Stimulated activated naive B cell treated with anti-CD40 and anti-IgM and Interleukin-4, amounts not matched to agents 10 μg/mL and 1 μg/mL and 100 μg/mL, for 72 hours (primary cell): ENCODE data around the gene DENND6A.
A peak's percentile ranks its signal among the peaks of the same experiment; 100 is the strongest.

ENCODE experiments used
- ATAC-seq, 2 donors: fragments of 150-1000 bp; cut with Tn5 transposase; replicated peaks; 2 replicates each; pipeline ENCODE4 v1.10.0; 2021; ENCODE audit warnings: moderate library complexity in 1 of 2
- DNase-seq: peaks from one replicate; pipeline ENCODE4 v3.0.0; 2021
- H3K27ac Mint-ChIP-seq: one replicate; pipeline ENCODE4 v1.8.0; 2022; ENCODE audit warnings: mild to moderate bottlenecking, mixed read lengths
- H3K27me3 Mint-ChIP-seq, 2 donors: one replicate each; pipeline ENCODE4 v1.8.0; 2022; ENCODE audit warnings: mixed read lengths in 2 of 2
- H3K36me3 Mint-ChIP-seq, 2 donors: one replicate each; pipeline ENCODE4 v1.8.0; 2022; ENCODE audit warnings: mixed read lengths in 2 of 2, mild to moderate bottlenecking in 1 of 2
- H3K4me1 Mint-ChIP-seq, 2 donors: one replicate each; pipeline ENCODE4 v1.8.0; 2022; ENCODE audit warnings: mixed read lengths in 2 of 2, mild to moderate bottlenecking in 1 of 2
- H3K4me3 Mint-ChIP-seq, 2 donors: one replicate each; pipeline ENCODE4 v1.8.0; 2022; ENCODE audit warnings: mild to moderate bottlenecking in 2 of 2, mixed read lengths in 2 of 2, moderate library complexity in 1 of 2
- H3K9me3 Mint-ChIP-seq, 2 donors: one replicate each; pipeline ENCODE4 v1.8.0; 2022; ENCODE audit warnings: mixed read lengths in 2 of 2, mild to moderate bottlenecking in 1 of 2

Gene DENND6A

DNA sequence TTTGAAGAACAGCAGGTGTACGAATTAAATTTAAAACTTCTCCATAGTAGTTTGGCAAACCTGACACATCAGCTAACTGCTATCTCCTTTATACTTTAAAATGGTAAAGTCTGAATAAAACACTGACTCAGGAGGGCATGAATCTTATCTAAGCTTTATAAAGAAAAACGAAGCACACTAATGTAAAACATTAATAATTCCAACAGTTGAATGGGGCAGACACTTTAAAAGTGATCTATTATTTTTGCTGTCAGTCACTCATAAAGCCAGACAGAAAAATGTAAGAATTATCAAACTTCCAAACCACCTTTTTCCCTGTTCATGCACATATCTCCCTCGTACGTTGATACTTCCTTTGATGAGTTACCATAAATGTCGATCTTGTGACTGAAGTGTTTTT lies 98.3 kb downstream of the DENND6A start:
- H3K36me3 Mint-ChIP-seq: peaks cover 10 to 37% of the 10 kb centered on the region in 2 donors
- no peak for ATAC-seq
- no peak for DNase-seq
- H3K4me3 Mint-ChIP-seq: peak overlapping the region in 1 of 2 donors; percentile 14
- peaks cover 24 to 55% of the 10 kb centered on the region in 2 donors for H3K4me1 Mint-ChIP-seq
- H3K9me3 Mint-ChIP-seq: no peaks in the 10 kb centered on the region
- H3K27ac Mint-ChIP-seq: no peak overlapping the region
- H3K27me3 Mint-ChIP-seq: no peaks in the 10 kb centered on the region

- peaks cover 22 to 50% of the 10 kb centered on the region in 2 donors for H3K4me1 Mint-ChIP-seq
- no peaks in the 10 kb centered on the region for H3K9me3 Mint-ChIP-seq
- DNase-seq (no peak), ATAC-seq (no peak)
- no peaks in the 10 kb centered on the region for H3K27me3 Mint-ChIP-seq
- H3K4me3 Mint-ChIP-seq: no peak overlapping the region
- H3K36me3 Mint-ChIP-seq: peaks cover 10 to 35% of the 10 kb centered on the region in 2 donors
- H3K27ac Mint-ChIP-seq: no peak overlapping the region
Measured at GRCh38 chr3:57594144-57594543, 98.7 kb downstream of the DENND6A start.

DNA sequence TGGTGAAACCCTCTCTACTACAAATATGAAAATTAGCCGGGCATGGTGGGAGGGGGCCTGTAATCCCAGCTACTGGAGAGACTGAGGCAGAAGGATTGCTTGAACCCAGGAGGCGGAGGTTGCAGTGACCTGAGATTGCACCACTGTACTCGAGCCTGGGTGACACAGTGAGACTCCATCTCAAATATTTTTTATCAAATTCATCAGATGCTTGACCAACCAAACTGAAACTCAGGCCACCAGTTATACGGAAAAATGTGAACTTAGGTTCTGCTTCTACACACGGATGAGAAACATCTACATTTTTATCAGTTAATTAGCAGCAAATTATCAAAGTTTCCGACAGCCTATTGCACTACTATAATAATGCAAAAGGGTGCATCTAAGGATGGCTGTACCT lies 100.6 kb downstream of the DENND6A start:
- Mint-ChIP-seq H3K4me1 (peaks cover 17 to 47% of the 10 kb centered on the region in 2 donors), H3K9me3 (no peaks in the 10 kb centered on the region), H3K36me3 (peaks cover 10 to 32% of the 10 kb centered on the region in 2 donors), H3K4me3 (no peak overlapping the region), H3K27ac (no peak overlapping the region), H3K27me3 (no peaks in the 10 kb centered on the region)
- DNase-seq (no peak), ATAC-seq (no peak)

- no peak for ATAC-seq
- no peak for DNase-seq
- Mint-ChIP-seq H3K4me3 (no peak overlapping the region), H3K4me1 (peaks cover 14 to 36% of the 10 kb centered on the region in 2 donors), H3K27me3 (no peaks in the 10 kb centered on the region), H3K36me3 (peaks cover 10 to 30% of the 10 kb centered on the region in 2 donors), H3K9me3 (no peaks in the 10 kb centered on the region), H3K27ac (no peak overlapping the region)
Measured at GRCh38 chr3:57587905-57588304, 105.0 kb downstream of the DENND6A start.

DNA sequence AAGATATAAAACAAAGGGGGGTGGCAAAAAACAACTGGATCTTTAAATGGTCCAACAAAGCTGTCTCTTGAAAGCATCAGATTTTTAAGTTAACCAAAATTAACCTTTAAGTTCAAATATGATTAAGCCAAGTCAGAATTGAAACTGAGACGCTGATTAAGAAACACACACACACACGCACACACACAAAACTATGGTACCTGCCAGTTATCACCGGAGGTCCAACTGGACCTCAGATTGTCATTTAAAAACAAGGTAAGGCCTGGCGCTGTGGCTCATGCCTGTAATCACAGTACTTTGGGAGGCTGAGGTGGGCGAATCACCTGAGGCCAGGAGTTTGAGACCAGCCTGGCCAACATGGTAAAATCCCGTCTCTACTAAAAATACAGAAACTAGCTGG lies 106.1 kb downstream of the DENND6A start:
- H3K4me3 Mint-ChIP-seq: no peak overlapping the region

DNA sequence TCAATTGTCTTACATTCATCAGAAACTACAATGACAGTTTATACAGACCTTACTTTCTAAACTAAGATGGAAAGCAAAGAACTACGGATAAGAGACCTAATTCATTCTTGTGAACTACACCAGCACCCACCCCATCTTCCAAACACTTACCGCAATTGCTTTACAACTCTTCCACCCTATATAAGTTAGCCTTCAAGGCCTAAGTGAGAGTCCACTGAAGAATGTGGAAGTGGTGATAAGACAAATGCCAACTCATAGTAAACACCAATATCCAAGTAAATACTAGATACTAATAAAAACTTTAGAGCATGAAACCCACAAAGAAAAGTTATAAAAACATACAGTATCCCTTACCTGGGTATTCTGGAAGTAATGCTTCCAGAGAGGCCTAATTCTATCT lies 109.3 kb downstream of the DENND6A start:
- Mint-ChIP-seq H3K4me1 (peaks cover 11 to 34% of the 10 kb centered on the region in 2 donors), H3K27me3 (no peaks in the 10 kb centered on the region), H3K4me3 (no peak overlapping the region), H3K36me3 (peaks cover 8 to 30% of the 10 kb centered on the region in 2 donors), H3K9me3 (no peaks in the 10 kb centered on the region), H3K27ac (no peak overlapping the region)
- no peak for DNase-seq
- no peak for ATAC-seq

More for the DNA sequence above, 106.1 kb downstream of the DENND6A start:
- H3K27ac Mint-ChIP-seq: no peak overlapping the region
- ATAC-seq (no peak), DNase-seq (no peak)
- H3K9me3 Mint-ChIP-seq: no peaks in the 10 kb centered on the region
- H3K36me3 Mint-ChIP-seq: peaks cover 4 to 23% of the 10 kb centered on the region in 2 donors
- H3K4me1 Mint-ChIP-seq: peaks cover 14 to 27% of the 10 kb centered on the region in 2 donors
- H3K27me3 Mint-ChIP-seq: no peaks in the 10 kb centered on the region

GRCh38 chr3:57582474-57583168 lies 110.3 kb downstream of the DENND6A start:
- DNase-seq (no peak), ATAC-seq (peak in 1 of 2 donors; percentile 47)
- peaks cover 8 to 32% of the 10 kb centered on the region in 2 donors for H3K36me3 Mint-ChIP-seq

GRCh38 chr3:57577801-57578200 lies 115.1 kb downstream of the DENND6A start:
- ATAC-seq: no peak
- Mint-ChIP-seq H3K4me1 (peaks cover 9 to 32% of the 10 kb centered on the region in 2 donors), H3K27ac (peak overlapping the region; percentile 37), H3K36me3 (peaks cover 27 to 42% of the 10 kb centered on the region in 2 donors), H3K9me3 (no peaks in the 10 kb centered on the region), H3K4me3 (no peak overlapping the region), H3K27me3 (no peaks in the 10 kb centered on the region)
- DNase-seq: no peak

More at GRCh38 chr3:57582474-57583168, 110.3 kb downstream of the DENND6A start:
- Mint-ChIP-seq H3K9me3 (no peaks in the 10 kb centered on the region), H3K4me3 (no peak overlapping the region), H3K27ac (no peak overlapping the region), H3K27me3 (no peaks in the 10 kb centered on the region), H3K4me1 (peaks cover 9 to 33% of the 10 kb centered on the region in 2 donors)

DNA sequence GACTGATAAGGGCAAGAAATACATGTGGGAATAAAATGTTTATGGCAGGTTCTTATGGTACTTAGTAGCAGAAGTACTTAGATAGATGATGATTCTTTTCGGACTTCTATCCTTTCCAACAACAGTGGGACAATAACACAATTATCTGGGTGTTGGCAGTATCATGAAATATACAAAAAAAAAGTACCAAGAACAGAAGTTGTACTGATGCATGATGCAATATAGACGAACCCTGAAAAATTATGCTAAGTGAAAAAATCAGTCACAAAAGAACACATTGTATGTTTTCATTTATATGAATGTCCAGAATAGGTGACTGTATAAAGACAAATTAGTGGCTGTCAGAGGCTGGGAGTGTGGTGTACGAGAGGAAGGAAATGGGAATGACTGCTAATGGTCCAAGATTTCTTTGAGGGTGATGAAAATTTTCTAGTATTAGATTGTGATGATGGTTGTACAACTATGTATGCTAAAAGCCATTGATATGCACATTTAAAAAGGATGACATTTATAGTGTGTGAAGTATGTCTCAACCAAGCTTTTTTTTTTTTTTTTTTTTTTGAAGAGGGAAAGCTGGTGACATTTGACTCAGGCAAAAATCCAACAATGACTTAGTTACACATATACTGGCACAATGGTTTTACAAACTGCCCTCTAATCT lies 116.8 kb downstream of the DENND6A start:
- Mint-ChIP-seq H3K9me3 (no peaks in the 10 kb centered on the region), H3K27me3 (no peaks in the 10 kb centered on the region), H3K36me3 (peaks cover 30 to 42% of the 10 kb centered on the region in 2 donors), H3K27ac (no peak overlapping the region), H3K4me3 (no peak overlapping the region), H3K4me1 (peaks cover 8 to 30% of the 10 kb centered on the region in 2 donors)
- no peak for ATAC-seq
- no peak for DNase-seq
